ENCODE measurements around the gene ISG20L2.

ISG20L2 gene

GRCh38 chr1:156772728-156773497, 44.3 kb upstream of the ISG20L2 start:
- H3K27me3 ChIP-seq (ENCODE audit: insufficient read depth, low read depth, severe bottlenecking) = no peaks in the 10 kb centered on the region
- H3K36me3 ChIP-seq = peaks cover 70% of the 10 kb centered on the region
- no peak for TF ChIP-seq CTCF (IDR thresholded peaks at IDR 0.05; ENCODE audit: low read depth, low read length)
- no peak overlapping the region for H3K4me3 ChIP-seq (ENCODE audit: low read depth, low read length)
- H3K9me3 ChIP-seq (ENCODE audit: severe bottlenecking) = no peaks in the 10 kb centered on the region
- no peak overlapping the region for H3K27ac ChIP-seq
- DNase-seq = no peak

- Histone ChIP-seq H3K9me3 (ENCODE audit: severe bottlenecking) (no peaks in the 10 kb centered on the region), H3K27ac (no peak overlapping the region), H3K4me3 (ENCODE audit: low read depth, low read length) (no peak overlapping the region), H3K27me3 (ENCODE audit: insufficient read depth, low read depth, severe bottlenecking) (no peaks in the 10 kb centered on the region), H3K36me3 (peaks cover 66% of the 10 kb centered on the region)
- DNase-seq = no peak
- TF ChIP-seq CTCF (IDR thresholded peaks at IDR 0.05; ENCODE audit: low read depth, low read length) = no peak
Observed at GRCh38 chr1:156772222-156772621, 43.7 kb upstream of the ISG20L2 start.

GRCh38 chr1:156768610-156769295, 40.2 kb upstream of the ISG20L2 start:
- Histone ChIP-seq H3K36me3 (peaks cover 46% of the 10 kb centered on the region), H3K27ac (peak overlapping the region; percentile 96), H3K4me3 (ENCODE audit: low read depth, low read length) (peak overlapping the region; percentile 94), H3K9me3 (ENCODE audit: severe bottlenecking) (no peaks in the 10 kb centered on the region), H3K27me3 (ENCODE audit: insufficient read depth, low read depth, severe bottlenecking) (no peaks in the 10 kb centered on the region)
- DNase-seq = no peak
- no peak for TF ChIP-seq CTCF (IDR thresholded peaks at IDR 0.05; ENCODE audit: low read depth, low read length)

GRCh38 chr1:156767879-156768604, 39.5 kb upstream of the ISG20L2 start:
- TF ChIP-seq CTCF (IDR thresholded peaks at IDR 0.05; ENCODE audit: low read depth, low read length) = no peak
- H3K27me3 ChIP-seq (ENCODE audit: insufficient read depth, low read depth, severe bottlenecking) = no peaks in the 10 kb centered on the region
- no peaks in the 10 kb centered on the region for H3K9me3 ChIP-seq (ENCODE audit: severe bottlenecking)
- peak overlapping the region; percentile 94 for H3K4me3 ChIP-seq (ENCODE audit: low read depth, low read length)
- peaks cover 39% of the 10 kb centered on the region for H3K36me3 ChIP-seq
- H3K27ac ChIP-seq = peak overlapping the region; percentile 96
- peak; percentile 59 for DNase-seq

- TF ChIP-seq CTCF (IDR thresholded peaks at IDR 0.05; ENCODE audit: low read depth, low read length) = no peak
- Histone ChIP-seq H3K27ac (peak within 1 kb of the TSS; percentile 96), H3K27me3 (ENCODE audit: insufficient read depth, low read depth, severe bottlenecking) (no peaks in the 10 kb centered on the region), H3K36me3 (peaks cover 32% of the 10 kb centered on the region), H3K4me3 (ENCODE audit: low read depth, low read length) (peak within 1 kb of the TSS; percentile 94), H3K9me3 (ENCODE audit: severe bottlenecking) (no peaks in the 10 kb centered on the region)
- peak; percentile 100 for DNase-seq
Observed at GRCh38 chr1:156767101-156767878, 38.7 kb upstream of the ISG20L2 start, which contains the start of gene PRCC. Gene PRCC, plus strand, starts transcription at chr1:156767535. Its CDS starts 237 bp downstream, at chr1:156767772.
